Adrenal gland (tissue), 5 donors: ENCODE data around the gene LRIG1.

ENCODE experiments used
- CTCF ChIP-seq, 6 experiments: fragments of 450-650 bp in 4 of 6; fragments of 200-600 bp in 2 of 6; sonication (generic) in 1 of 6; IDR thresholded peaks; 1 replicate in 5 of 6; 2 replicates in 1 of 6; pipeline versions ENCODE4 v1.5.1 to v1.8.0; 2016 to 2021; ENCODE audit warnings: antibody characterized with exemption in 6 of 6, mild to moderate bottlenecking in 2 of 6, moderate library complexity in 1 of 6
- POLR2A ChIP-seq, 2 donors: fragments of 450-650 bp; IDR thresholded peaks; one replicate each; pipeline ENCODE4 v1.6.1; 2017; ENCODE audit warnings: antibody characterized with exemption in 2 of 2, mild to moderate bottlenecking in 2 of 2, moderate library complexity in 1 of 2
- donor health status: DM: no; HTN: no; CAD: no.

- TF ChIP-seq CTCF (IDR thresholded peaks at IDR 0.05) (no peak), POLR2A (IDR thresholded peaks at IDR 0.05) (no peak)
Measured at GRCh38 chr3:66423791-66424190, 77.0 kb downstream of the LRIG1 start.
